Thyroid gland (tissue), 4 donors: ENCODE measurements around the gene SPATA31D4.

Experiments
- POLR2A ChIP-seq, 2 donors: fragments of 450-650 bp; IDR thresholded peaks; one replicate each; pipeline ENCODE4 v1.6.1; 2017; ENCODE audit warnings: antibody characterized with exemption in 2 of 2, mild to moderate bottlenecking in 2 of 2, moderate library complexity in 1 of 2
- TF ChIP-seq, protein P1 (sequence below), 6 experiments: fragments of 200-600 bp in 3 of 6; fragments of 450-650 bp in 3 of 6; sonication (generic) in 3 of 6; IDR thresholded peaks; one replicate each; pipeline ENCODE4 v1.5.1; 2016 to 2019; ENCODE audit warnings: antibody characterized with exemption in 6 of 6, mild to moderate bottlenecking in 2 of 6, inconsistent platforms in 1 of 6, moderate library complexity in 1 of 6

- TF ChIP-seq, protein P1, sequence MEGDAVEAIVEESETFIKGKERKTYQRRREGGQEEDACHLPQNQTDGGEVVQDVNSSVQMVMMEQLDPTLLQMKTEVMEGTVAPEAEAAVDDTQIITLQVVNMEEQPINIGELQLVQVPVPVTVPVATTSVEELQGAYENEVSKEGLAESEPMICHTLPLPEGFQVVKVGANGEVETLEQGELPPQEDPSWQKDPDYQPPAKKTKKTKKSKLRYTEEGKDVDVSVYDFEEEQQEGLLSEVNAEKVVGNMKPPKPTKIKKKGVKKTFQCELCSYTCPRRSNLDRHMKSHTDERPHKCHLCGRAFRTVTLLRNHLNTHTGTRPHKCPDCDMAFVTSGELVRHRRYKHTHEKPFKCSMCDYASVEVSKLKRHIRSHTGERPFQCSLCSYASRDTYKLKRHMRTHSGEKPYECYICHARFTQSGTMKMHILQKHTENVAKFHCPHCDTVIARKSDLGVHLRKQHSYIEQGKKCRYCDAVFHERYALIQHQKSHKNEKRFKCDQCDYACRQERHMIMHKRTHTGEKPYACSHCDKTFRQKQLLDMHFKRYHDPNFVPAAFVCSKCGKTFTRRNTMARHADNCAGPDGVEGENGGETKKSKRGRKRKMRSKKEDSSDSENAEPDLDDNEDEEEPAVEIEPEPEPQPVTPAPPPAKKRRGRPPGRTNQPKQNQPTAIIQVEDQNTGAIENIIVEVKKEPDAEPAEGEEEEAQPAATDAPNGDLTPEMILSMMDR (IDR thresholded peaks at IDR 0.05) = no peak
- no peak for TF ChIP-seq POLR2A (IDR thresholded peaks at IDR 0.05)
Observed at GRCh38 chr9:81976351-81976750, 48.1 kb downstream of the SPATA31D4 start.
